ENCODE results near the gene SYTL3.

GRCh38 chr6:158608221-158608620, 41.6 kb upstream of the SYTL3 start:
- TF ChIP-seq POLR2A (IDR thresholded peaks at IDR 0.05) (no peak), CTCF (IDR thresholded peaks at IDR 0.05) (no peak)

All from lower leg skin (tissue), 3 donors.